BE2C (cell line): ENCODE results near the gene PBX3.

Source experiments
- DNase-seq: peaks from one replicate; pipeline ENCODE4 v3.0.0-alpha.2; 2020
- H3K27me3 ChIP-seq: fragments of 250-450 bp; sonication (Bioruptor Pico); 2 replicates; pipeline ENCODE4 v1.5.1; 2020; ENCODE audit warnings: mild to moderate bottlenecking
- H3K36me3 ChIP-seq: fragments of 250-450 bp; sonication (Bioruptor Pico); 2 replicates; pipeline ENCODE4 v1.5.1; 2020; ENCODE audit warnings: mild to moderate bottlenecking
- H3K4me1 ChIP-seq: fragments of 250-450 bp; sonication (Bioruptor Pico); 2 replicates; pipeline ENCODE4 v1.5.1; 2020
- H3K4me3 ChIP-seq: 2 replicates; pipeline ENCODE4 v1.5.1; 2011; ENCODE audit warnings: low read depth, low read length
- H3K9me3 ChIP-seq: fragments of 250-450 bp; sonication (Bioruptor Pico); 2 replicates; pipeline ENCODE4 v1.5.1; 2020
- CTCF ChIP-seq: IDR thresholded peaks from 2 replicates; pipeline ENCODE4 v1.5.1; 2012; ENCODE audit warnings: mild to moderate bottlenecking, low read depth, low read length

Gene PBX3

GRCh38 chr9:125914411-125914810 is 167.2 kb downstream of the PBX3 start:
- DNase-seq = no peak
- Histone ChIP-seq H3K27me3 (no peaks in the 10 kb centered on the region), H3K4me1 (peaks cover 30% of the 10 kb centered on the region), H3K4me3 (no peak overlapping the region), H3K36me3 (no peaks in the 10 kb centered on the region), H3K9me3 (no peaks in the 10 kb centered on the region)
- TF ChIP-seq CTCF = no peak

GRCh38 chr9:125915606-125916005 is 168.4 kb downstream of the PBX3 start:
- Histone ChIP-seq H3K4me3 (no peak overlapping the region), H3K27me3 (no peaks in the 10 kb centered on the region), H3K9me3 (no peaks in the 10 kb centered on the region), H3K36me3 (no peaks in the 10 kb centered on the region), H3K4me1 (peaks cover 21% of the 10 kb centered on the region)
- TF ChIP-seq CTCF = no peak
- DNase-seq = no peak

- H3K4me3 ChIP-seq = no peak overlapping the region
- DNase-seq = no peak
- no peaks in the 10 kb centered on the region for H3K36me3 ChIP-seq
- H3K4me1 ChIP-seq = peaks cover 3% of the 10 kb centered on the region
- no peaks in the 10 kb centered on the region for H3K27me3 ChIP-seq
- no peak for TF ChIP-seq CTCF
- H3K9me3 ChIP-seq = no peaks in the 10 kb centered on the region
Measured at GRCh38 chr9:125919565-125919964, 172.4 kb downstream of the PBX3 start.

GRCh38 chr9:125920402-125920801 is 173.2 kb downstream of the PBX3 start:
- Histone ChIP-seq H3K36me3 (no peaks in the 10 kb centered on the region), H3K9me3 (no peaks in the 10 kb centered on the region), H3K4me3 (no peak overlapping the region), H3K4me1 (no peaks in the 10 kb centered on the region; the same call in none of the 2 replicates), H3K27me3 (no peaks in the 10 kb centered on the region)
- TF ChIP-seq CTCF = no peak
- no peak for DNase-seq

- no peak for TF ChIP-seq CTCF
- Histone ChIP-seq H3K4me1 (no peaks in the 10 kb centered on the region; the same call in 1 of the 2 replicates), H3K36me3 (no peaks in the 10 kb centered on the region), H3K27me3 (no peaks in the 10 kb centered on the region), H3K4me3 (no peak overlapping the region), H3K9me3 (no peaks in the 10 kb centered on the region)
- no peak for DNase-seq
Measured at GRCh38 chr9:125922854-125923253, 175.7 kb downstream of the PBX3 start.

GRCh38 chr9:125924351-125924750 is 177.2 kb downstream of the PBX3 start:
- Histone ChIP-seq H3K36me3 (no peaks in the 10 kb centered on the region), H3K9me3 (no peaks in the 10 kb centered on the region), H3K27me3 (no peaks in the 10 kb centered on the region), H3K4me3 (no peak overlapping the region), H3K4me1 (no peaks in the 10 kb centered on the region)
- no peak for TF ChIP-seq CTCF
- DNase-seq = no peak
